GM18861 (cell line): ENCODE measurements around the gene PRKCE.
A peak's percentile ranks its signal among the peaks of the same experiment; 100 is the strongest.
"Not testable (repeated sequence)": the region's sequence is repeated elsewhere in the genome, so short reads cannot be mapped to it uniquely, and the experiment has no call there.

Experiments
- ATAC-seq: cut with Tn5 transposase; IDR thresholded peaks from one replicate; pipeline ENCODE4 v1.9.1; 2021; ENCODE audit not compliant: unreplicated experiment

The PRKCE gene

GRCh38 chr2:45696708-45697107 is 45.2 kb downstream of the PRKCE start:
- ATAC-seq = no peak

GRCh38 chr2:45697190-45697589 is 45.7 kb downstream of the PRKCE start:
- ATAC-seq = no peak

DNA sequence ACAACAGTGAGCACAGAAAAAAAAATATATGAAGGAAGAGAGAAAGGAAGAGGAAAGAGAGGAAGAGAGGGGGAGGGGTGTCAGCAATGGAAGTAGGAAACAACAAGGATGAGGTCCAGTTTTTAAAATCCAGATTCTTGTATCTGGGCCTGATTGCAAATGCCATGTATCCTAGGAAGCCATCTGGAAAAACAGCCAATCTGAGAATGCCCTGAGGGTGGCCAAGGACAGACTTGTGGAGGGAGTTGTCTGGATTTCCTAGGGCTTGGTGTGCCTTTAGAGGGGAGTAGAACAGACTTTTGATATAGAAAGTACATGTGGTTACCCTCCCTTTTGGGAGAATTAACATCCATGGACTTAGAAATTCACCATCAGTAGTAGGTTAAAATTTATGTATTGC is 47.1 kb downstream of the PRKCE start:
- ATAC-seq = no peak

DNA sequence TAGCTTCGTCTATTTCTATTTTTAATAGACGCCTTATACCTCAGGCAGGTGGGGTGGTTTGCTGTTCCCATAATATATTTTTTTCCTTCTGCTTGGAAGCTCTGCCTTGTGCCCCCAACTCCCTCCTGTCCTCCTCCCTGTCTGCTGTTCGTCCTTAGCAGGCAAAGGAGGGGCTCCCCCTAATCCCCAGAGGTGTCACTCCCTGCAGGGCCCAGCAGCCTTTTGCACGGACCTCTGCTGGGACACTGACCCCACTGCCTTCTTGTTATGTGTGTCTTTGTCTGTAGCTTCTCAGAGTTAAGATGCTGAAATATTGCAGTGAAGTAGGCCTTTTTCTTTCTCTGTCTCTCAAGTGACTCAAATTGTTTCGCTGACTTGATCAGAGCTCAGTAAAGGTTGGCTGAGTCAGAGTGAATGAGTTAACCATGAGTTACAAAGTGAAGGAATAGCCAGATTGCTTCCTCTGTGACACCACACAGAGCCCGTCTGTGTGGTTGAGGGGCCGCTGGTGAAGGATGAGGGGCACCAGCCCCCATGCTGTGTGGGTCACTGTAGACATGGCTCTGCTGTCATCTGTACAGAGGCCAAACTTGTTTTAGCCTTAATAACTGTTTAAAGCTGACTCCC is 47.7 kb downstream of the PRKCE start:
- ATAC-seq = peak; percentile 79

GRCh38 chr2:45700407-45701013 is 49.0 kb downstream of the PRKCE start:
- no peak for ATAC-seq

DNA sequence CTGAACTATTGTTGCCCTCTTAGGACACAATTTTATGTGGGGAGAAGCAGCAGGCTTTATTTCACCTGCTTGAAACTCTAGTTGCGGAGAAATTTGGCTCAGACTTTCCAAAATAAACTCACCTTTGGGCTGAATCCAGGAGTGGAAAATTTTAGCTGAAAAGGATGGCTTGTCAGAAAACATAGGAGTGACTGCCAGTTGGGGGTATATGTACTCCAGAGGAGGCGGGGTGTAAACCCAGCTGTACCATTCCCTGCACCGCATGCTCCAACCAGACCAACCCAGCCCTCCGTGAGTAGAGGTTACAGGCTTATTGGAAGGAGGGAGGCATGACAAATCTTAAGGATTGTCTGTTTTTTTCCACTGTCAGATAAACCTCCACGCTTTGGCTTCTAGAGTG is 53.8 kb downstream of the PRKCE start:
- ATAC-seq = no peak

DNA sequence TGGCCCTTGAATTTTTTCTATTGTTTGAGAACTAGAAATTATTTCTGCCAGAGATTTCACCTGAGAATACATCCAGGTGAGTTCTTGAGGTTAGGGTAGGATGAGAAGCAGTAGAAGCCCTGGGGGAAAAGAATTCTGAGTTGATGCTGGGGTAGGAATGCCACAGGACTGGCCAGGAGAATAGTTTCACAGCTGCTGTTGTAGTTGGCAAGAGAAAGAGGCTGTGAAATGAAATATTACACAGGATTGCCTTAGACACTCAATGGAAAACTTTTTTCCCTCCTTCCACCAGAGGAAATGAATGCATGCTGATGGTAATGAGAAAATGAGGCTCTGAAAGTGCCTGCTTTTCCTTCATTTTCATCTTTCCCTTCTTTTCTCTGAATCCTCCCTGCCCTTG is 54.6 kb downstream of the PRKCE start:
- no peak for ATAC-seq

DNA sequence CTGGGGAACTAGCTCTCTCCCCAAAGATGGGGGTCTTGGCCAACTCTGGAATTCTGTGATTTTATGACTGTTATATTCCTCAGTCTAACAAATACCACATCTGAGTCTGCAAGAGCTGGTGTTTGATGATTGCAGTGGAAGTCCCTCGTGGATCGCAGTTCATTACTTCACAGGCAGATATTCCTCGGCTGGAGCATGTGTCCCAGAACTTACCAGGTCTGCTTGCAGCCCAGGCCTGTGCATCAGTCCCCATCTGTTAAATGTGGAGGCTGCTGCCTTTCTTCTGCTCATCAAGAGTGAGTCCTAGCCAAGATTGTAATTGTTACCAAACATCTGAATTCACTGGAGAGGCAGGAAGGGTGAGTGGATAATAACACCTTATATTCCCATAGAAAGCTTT is 55.5 kb downstream of the PRKCE start:
- ATAC-seq = no peak

GRCh38 chr2:45707661-45708060 is 56.2 kb downstream of the PRKCE start:
- ATAC-seq = no peak

- ATAC-seq = no peak
Observed at GRCh38 chr2:45708501-45708900, 57.0 kb downstream of the PRKCE start.

DNA sequence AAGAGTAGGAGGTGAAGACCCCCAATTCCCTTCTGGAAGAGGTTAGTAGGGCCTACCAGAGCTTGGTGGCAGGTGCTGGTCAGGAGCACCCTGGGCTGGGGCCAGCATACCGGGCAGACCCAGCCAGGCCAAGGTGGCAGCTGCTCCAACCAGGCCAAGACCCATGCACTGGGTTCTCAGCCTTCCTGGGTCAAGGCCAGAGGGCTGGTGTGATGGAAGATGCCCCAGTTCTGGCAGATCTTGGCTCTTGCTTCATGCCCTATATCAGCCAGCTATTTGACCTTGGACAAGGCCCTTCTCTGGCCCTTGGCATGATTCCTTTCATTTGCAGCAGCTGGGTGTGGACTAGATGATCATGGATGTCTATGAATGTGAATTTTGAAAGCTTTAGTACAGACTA is 57.7 kb downstream of the PRKCE start:
- no peak for ATAC-seq

- no peak for ATAC-seq
Observed at GRCh38 chr2:45710468-45710867, 59.0 kb downstream of the PRKCE start.

- no peak for ATAC-seq
Observed at GRCh38 chr2:45711224-45711623, 59.7 kb downstream of the PRKCE start.

DNA sequence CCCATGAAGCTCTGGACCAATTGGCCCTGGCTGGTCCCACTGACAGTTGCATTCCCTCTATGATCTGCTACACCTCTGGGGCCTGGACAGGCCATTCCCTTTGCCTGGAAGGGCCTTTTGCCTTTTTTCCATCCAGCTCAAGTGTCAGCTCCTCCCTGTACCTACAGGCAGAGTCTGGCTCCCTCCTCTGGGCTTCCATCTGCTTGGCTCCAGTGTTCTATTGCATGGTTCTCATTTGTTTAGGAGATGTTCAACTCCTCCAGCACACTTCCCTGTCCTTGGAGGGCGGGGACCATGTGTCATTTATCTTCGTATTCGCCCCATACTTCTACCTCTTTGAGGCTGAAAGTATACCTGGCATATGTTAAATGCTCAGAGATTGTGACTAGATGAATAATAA is 61.1 kb downstream of the PRKCE start:
- no peak for ATAC-seq

DNA sequence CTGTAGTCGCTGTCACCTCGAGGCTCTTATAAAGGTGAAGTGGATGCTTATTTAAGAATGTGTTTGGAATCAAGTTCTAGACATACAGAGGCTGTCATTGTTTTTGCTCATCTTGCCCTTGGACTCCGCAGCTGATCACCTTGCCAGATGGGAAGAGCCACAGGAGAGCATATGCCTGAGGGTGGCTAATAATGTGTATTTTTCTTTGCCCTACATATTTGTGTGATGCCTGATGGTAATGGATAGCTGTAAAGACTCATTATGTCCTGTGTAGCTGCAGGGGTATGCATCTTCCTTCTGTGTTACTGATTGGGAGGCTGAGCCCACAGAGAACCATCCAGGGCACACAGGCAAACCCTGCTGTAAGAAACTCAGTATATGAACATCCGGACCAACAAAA is 61.7 kb downstream of the PRKCE start:
- no peak for ATAC-seq

- no peak for ATAC-seq
Observed at GRCh38 chr2:45713591-45713990, 62.1 kb downstream of the PRKCE start.

- no peak for ATAC-seq
Observed at GRCh38 chr2:45714679-45715078, 63.2 kb downstream of the PRKCE start.

- no peak for ATAC-seq
Observed at GRCh38 chr2:45715601-45716379, 64.3 kb downstream of the PRKCE start.

- ATAC-seq = not testable (repeated sequence)
Observed at GRCh38 chr2:45716432-45716831, 65.0 kb downstream of the PRKCE start.

DNA sequence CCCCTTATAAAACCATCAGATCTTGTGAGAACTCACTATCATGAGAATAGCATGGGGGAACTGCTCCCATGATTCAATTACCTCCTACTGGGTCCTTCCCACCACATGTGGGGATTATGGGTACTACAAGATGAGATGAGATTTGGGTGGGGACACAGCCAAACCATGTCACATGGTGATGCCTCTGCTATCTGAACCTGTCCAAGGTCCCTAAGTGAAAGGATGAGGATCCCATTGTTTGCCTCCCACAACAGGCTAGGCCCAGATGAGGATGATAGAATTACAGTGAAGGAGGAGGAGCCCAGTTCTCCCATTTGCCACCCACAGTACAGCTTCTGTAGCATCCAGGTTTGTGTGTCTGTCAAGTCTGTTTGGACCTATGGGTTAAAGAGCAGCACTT is 65.4 kb downstream of the PRKCE start:
- ATAC-seq = no peak

- ATAC-seq = no peak
Observed at GRCh38 chr2:45720210-45720609, 68.7 kb downstream of the PRKCE start.

DNA sequence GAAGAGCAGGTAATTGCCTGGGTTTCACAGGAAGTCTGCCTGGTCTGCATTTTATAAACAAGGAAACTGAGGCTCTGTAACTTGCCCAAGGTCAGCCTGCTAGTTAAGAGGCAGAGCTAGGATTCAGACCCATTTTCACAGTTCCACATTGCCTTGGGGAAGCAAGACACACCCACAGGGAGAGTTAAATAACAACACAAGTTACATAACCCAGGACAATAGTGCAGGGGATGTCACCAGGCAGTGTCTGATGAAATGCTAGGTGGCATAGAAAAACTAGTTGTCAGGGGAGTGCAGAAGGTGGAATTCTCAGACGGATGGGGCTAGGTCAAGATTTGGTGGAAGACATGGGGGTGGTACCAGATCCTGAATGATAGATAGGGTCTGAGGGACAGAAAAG is 69.7 kb downstream of the PRKCE start:
- no peak for ATAC-seq
